Measurements from ENCODE around the gene FGF12.

DNA sequence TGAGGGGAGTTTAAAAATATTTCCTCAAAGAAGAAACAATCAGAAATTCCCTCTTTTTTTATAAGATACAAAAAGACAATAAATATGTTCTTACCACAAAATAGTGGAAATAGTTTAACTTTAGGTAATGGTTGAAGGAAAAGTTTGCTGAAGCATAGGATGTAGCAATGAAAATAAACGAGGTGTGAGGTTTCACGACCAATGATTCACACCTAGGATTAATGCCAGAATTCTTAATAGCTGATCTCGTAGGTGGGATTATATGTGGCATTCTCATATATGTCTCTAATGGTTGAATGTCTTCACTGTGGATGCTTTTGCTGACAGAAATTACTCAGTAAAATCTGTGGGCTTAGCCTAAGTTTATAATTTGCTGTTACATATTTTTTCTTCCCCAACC is 467.7 kb downstream of the FGF12 start:
- TF ChIP-seq, protein P1, sequence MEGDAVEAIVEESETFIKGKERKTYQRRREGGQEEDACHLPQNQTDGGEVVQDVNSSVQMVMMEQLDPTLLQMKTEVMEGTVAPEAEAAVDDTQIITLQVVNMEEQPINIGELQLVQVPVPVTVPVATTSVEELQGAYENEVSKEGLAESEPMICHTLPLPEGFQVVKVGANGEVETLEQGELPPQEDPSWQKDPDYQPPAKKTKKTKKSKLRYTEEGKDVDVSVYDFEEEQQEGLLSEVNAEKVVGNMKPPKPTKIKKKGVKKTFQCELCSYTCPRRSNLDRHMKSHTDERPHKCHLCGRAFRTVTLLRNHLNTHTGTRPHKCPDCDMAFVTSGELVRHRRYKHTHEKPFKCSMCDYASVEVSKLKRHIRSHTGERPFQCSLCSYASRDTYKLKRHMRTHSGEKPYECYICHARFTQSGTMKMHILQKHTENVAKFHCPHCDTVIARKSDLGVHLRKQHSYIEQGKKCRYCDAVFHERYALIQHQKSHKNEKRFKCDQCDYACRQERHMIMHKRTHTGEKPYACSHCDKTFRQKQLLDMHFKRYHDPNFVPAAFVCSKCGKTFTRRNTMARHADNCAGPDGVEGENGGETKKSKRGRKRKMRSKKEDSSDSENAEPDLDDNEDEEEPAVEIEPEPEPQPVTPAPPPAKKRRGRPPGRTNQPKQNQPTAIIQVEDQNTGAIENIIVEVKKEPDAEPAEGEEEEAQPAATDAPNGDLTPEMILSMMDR (IDR thresholded peaks at IDR 0.05) = no peak
- TF ChIP-seq POLR2A (IDR thresholded peaks at IDR 0.05) = no peak
